Prostate gland (tissue), 2 donors: ENCODE measurements around the gene APH1A.

Source experiments
- CTCF ChIP-seq, 4 experiments: fragments of 200-600 bp in 2 of 4; fragments of 450-650 bp in 2 of 4; sonication (generic) in 2 of 4; IDR thresholded peaks; 1 replicate in 3 of 4; 2 replicates in 1 of 4; pipeline ENCODE4 v1.5.1; 2016 to 2019; ENCODE audit warnings: antibody characterized with exemption in 4 of 4, mild to moderate bottlenecking in 2 of 4, moderate library complexity in 2 of 4
- POLR2A ChIP-seq: fragments of 450-650 bp; IDR thresholded peaks from one replicate; pipeline ENCODE4 v1.6.1; 2016; ENCODE audit warnings: antibody characterized with exemption, mild to moderate bottlenecking

DNA sequence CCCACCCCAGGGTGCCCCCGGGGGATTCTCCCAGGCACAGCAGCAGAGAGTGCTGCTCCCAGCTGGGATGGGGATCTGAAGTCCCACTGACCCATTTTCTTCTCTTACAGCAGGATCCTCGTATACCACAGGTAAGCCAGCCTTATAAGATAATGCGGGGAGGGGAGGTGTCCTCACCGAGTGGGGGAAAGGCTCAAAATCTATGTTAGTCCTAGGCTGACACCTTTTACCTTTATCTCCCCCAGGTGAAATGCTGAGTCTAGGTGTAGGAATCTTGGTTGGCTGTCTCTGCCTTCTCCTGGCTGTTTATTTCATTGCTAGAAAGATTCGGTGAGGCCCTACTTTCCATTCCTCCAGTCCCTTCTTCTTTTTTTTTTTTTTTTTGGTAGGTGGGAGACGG is 5.3 kb downstream of the APH1A start:
- no peak for TF ChIP-seq CTCF (IDR thresholded peaks at IDR 0.05)
- TF ChIP-seq POLR2A, result no peak
